GM21526 (cell line): ENCODE results near the gene TSPAN2.

ENCODE experiments used
- ATAC-seq: cut with Tn5 transposase; IDR thresholded peaks from one replicate; pipeline ENCODE4 v1.9.1; 2021; ENCODE audit warnings: moderate library complexity; ENCODE audit not compliant: unreplicated experiment, low FRiP score

Gene TSPAN2

DNA sequence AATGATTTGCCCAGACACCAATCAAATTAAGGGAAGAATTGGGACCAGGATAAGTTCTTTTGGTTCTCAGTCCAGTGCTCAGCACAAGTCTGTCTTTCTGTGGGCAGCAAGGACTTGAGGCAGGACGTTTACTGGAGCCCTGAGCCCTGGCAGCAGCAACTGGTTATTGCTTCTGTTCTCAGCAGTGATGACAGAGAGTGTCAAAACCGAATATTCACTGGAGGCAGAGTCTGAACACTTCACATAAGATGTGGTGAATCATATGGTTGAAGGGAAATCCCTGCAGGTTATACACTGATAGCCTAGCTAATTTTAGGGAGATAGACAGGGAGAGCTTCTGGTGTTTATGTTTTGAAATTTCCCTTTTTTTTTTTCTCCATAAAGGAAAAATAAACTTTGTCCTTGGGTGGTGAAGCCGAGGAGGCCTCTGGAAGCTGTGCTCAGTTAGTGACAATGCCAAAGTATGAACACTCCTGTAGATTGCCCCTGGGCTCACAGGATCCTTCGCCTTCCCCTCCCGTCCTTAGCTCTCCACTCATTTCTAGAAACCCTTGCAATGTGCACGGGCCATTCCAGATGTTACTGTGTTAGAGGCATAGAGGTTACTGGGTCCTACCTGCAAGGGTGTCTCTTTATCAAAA lies 26.3 kb upstream of the TSPAN2 start:
- ATAC-seq = no peak

DNA sequence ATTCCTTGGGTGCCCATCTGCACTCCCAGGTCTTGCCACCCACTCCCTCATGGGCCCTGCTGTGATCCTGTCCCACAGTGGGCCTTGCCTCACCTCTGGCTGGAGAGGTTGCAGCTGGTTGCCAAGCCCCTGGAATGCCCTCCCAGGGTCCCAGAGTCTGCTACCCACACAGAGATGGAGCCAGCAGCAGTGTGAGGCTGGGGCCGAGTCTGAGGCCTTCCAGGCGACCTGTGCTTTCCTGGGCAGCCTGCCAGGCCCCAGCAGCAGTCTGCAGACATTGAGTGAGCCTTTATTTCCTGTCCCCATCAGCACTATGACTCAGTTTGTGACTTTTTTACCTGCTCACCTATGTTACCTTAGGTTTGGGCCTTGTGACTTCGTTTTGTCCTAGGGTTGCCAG lies 25.0 kb upstream of the TSPAN2 start:
- no peak for ATAC-seq

DNA sequence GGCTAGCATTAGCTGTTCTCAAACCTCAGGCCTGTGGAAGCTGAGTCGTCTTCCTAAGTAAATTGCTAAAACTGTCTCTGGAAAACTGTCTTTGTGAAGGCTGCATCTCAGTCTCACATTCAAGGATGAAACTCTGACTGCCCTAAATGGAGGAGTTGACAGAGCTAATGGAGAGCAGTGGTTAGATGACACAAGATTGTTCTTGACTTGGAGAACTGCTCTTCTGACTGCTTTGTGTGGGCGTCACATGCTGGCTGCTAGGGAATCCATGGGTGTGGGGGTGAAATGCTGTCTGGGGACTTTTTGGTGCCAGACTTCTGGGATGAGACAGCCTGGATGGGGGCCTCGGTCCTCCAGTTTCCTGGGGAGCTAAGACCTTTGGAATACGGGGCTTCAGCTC lies 24.5 kb upstream of the TSPAN2 start:
- no peak for ATAC-seq

DNA sequence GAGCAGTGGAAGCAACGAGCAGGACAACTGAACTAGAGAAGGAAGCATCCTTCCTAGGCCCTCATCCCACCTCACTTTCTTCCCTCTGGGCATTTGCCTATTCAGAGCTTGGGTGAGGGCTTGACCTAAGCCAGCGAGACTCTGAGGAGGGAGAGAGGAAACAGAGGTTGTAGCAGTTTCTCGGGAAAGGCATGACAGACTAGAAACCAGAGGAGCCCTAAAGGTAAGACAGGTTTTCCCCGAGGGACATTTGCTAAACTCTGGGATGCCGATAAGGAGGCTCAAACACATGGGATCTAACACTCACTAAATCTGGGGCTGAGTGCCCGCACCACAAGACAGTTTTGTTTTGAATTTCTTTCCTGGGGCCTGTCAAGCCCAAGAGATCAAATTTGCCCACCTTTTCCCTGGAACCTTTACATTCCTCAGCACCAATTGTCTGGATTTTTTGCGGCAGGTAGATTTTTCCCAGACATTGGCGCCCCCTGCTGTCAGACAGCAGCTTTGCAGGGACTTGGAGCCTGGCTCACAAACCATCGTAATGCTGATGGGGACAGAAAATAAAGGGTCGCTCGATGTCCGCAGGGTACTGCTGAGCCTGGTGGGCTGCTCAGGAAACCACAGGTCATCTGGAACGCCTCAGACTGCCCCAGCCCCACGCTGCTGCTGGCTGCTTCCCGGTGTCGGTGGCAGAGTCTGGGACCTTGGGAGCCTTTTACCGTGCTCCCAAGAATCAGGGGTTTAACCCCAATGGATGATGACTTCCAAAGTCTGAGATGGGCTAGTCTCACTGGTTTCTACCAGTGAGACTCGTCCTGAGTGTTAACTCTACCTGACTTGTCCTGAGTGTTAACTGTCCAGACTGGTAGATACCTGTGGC lies 23.4 kb upstream of the TSPAN2 start:
- no peak for ATAC-seq

DNA sequence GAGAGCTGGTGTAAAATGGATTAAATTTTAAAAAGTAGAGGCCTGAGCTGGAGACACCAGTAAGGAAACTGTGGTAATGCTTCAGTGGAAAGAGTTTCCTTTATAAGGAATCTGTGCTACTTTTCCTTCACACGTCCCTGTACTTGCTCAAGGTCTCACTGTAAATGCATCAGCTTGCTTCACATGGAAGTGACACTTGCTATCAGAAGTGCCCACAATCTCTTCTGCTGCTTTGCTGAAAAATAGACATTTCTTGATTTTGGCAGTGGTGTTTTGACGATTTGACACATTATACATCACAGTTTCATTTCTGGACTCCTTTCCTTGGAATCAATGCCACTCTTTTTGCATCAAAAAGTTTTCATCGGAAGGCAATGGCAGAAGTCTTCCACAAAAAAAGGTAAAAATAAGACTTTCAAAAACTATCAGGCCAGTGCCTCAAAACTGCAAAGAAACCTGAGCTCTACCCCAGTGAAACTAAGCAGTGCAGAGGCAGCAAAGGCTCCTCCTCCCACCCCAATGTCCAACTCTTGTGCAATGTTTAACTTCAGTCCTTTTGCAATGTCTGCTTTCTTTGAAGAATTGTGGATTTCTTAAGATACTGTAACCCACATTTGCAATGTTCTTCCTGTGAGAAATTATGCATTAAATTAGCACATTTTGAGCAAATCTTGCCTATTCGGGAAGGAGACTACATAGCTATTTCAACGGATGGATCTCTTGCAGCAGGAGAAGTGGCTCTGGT lies 18.4 kb upstream of the TSPAN2 start:
- no peak for ATAC-seq

DNA sequence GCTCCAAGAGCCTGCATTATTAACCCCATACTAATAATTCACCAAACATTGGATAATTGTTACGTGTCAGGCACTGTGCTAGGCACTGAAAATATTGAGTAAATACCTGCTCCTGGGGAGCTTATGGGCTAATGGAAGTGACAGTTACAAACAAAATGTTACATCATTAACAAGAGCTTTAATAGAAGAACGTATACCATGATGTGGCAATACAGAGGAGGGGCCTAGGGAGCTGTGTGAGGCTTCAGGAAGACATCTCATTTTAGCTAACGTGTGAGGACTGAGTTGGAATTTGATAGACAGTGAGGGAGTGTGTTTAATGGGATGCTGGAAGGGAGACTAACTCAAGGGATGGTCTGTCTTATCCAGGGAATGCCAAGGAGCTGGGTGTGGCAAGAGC lies 16.5 kb upstream of the TSPAN2 start:
- no peak for ATAC-seq

DNA sequence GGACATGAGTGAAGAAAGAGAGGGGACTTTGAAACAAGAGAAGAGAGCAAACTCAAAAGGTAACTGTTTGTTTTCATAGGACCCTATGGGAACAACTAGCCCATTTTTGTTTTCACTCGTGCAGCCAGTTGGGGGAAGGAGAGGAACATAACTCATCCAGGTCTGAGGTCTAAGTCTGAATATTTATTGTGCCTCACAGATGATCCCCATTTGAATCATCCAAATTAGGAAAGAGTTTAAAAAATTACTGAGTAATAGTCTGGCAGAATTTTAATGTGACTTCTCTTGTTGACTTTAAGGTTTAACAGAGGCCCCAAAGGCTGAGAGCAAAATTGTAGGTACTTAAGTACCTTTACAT lies 10.4 kb upstream of the TSPAN2 start:
- no peak for ATAC-seq

DNA sequence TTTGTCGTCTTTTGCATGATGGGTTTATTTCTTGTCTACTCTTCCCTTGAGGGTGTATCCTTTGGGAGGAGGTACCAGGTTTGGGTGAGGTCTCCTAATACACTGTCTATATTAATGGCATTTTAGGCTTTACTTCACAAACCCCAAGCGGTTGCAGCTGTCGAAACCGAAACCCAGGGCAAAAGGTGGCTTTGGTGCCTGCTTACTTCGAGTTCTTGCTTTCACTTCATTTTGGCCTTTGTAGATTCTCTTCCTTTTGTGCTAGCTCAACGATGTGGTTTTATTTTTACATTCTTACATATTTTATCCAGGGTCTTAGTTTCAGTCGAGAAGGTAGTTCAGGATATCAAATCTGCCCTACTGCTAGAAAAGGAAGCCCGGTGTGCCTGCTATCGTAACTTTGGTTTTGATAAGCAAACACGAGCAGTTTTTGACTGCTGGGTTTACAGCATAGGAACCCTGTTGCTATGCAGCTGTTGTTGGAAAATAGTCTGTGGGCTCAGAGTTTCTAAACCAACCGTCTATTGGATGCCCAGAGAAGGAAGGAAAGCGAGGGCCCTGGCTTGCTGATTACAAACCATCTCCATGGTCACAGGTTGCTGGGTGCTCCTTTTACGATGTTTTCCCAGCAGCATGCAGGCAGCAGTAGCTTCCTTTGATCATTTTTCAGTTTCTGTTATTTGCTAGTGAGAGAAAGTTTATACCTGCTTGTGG lies 9.8 kb upstream of the TSPAN2 start:
- ATAC-seq = peak; percentile 91

DNA sequence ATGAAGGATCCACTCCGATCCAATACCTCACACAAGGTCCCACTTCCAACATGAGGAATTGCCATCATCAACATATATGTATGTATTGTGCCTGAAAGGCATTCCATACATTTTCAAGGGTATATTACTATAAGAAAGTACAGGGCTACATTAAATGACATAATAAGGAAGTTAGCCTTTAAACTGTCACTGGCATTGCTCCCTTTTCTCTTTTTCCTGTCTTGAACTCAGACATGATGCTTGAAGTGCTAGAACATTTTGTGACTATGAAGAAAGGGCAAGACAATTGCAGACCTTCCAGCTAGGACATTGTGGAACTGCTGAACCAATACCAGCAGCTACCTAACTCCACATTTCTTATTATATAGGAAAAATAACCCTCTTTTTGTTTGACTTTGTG lies 2.9 kb upstream of the TSPAN2 start:
- no peak for ATAC-seq

DNA sequence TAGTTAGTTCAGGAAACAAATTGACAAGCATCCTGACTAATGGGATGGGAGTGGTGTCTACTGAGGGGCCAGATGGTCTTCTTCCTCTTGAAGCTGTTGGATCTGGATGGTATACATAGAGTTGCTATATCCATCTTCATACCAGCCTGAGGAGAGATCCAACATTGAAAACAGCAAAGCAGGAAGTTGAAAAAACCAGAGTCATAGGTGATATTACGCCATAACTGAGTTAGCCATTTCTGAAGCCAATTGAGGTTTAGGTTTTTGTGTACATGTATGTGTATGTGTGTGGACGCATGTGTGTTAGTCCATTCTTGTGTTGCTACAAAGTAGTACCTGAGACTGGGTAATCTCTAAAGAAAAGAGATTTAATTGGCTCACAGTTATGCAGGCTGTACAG lies 2.3 kb upstream of the TSPAN2 start:
- ATAC-seq = no peak

DNA sequence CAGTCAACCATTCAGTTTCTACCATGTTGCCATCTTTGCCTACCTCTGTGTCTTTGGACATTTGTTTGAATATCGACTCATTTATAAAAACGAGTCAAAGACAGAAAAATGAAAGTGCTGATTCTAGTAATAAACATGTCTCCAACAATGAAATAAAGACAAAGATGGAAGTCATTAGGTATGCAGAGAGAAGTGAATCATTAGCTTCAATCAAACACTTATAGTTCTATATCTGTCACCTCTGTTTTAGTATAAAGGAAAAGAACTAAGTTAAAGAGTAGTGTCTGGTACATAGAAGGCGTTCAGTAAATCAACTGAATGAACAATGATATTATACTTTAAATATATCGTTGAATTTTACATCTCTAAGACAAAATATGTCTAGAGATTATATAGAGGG lies 1.7 kb upstream of the TSPAN2 start:
- no peak for ATAC-seq

DNA sequence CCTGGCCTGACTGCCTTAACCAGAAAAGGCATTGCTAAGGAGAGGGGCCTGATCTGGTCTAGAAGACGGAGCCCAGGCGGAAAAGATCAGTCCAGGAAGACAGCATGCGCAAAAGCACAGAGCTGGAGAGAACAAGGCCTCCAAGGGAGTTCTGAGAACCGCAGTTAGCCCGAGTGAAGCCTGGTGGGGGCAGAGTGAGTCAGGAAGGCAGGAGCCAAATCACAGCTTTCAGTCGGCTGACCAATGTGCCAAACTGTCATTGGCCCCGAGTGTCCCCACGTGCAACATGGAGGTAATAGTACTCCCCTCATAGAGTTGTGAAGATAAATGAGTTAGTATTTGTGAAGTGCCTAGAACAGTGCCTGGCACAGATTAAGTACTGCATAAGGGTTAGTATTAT lies 1.2 kb upstream of the TSPAN2 start:
- no peak for ATAC-seq

DNA sequence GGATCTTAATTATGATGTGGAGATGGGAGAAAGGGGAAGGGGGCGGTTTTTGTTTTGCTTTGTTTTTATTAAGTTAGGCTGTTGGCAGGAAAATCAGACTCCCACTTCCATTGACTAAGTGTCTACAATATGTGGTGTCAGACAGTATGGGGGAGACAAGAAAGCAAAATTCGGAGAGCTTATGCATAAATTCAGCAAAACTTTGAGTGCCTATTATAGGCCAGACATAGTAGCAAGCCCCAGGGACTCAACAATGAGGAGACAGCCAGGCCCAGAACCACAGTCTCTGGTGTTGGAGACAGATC lies 835 bp upstream of the TSPAN2 start:
- ATAC-seq = no peak

DNA sequence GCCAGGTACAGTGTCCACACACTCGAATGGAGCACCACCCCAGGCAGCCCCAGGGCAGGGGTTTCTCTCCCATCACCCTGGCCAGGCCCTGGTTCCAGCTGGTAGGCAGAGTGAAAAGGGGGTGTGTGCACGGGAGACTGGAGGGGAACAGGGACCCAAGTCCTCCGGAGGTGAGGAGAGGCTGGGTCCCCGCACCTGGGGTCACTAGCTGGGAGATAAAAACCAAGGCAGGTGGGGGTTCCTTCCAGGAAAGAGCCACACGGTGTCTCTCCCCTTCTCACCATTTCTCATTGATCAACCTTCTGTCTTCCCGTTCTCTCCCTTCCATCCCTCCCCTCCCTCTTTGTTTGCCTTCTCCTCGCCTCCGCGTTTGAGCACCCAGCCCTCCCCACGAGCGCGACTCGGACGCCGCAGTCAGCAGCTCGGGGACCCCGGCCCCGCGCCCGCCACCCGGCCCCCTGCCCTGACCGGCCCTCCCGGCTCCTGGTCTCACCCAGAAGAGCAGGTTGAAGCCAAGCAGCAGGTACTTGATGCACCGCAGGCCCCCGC lies 358 bp downstream of the TSPAN2 start:
- ATAC-seq = no peak

DNA sequence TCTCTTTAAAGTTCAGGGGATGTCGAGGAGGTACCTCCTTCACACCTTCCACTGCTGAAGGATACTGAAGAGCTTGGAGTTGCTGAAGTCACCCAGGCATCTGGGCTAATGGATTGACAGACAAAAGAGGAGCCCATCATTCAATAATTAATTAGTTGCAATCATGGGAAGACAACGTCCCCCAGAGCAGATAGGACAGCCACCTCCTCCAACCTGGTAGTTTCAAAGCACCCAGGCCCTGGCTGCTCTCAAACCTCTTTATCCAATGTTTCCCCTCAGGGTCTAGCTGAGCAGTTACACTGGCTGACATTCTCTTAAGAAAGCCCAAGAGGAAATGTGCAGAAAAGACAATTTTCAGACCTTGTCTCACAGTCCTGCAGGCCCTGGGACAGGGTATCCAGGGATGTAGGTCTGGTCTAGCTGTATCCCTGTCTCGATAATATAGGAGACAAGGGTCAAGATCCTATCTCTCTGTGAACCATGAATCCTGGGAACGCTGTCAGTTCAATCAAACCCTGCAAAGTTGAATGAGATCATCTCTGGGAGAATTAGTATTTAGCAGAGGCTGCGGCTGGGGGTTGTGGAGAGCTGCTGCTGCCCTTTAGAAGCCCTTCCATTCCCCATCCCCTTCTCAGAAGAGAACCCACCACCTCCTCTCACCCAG lies 1.1 kb downstream of the TSPAN2 start:
- ATAC-seq = no peak

DNA sequence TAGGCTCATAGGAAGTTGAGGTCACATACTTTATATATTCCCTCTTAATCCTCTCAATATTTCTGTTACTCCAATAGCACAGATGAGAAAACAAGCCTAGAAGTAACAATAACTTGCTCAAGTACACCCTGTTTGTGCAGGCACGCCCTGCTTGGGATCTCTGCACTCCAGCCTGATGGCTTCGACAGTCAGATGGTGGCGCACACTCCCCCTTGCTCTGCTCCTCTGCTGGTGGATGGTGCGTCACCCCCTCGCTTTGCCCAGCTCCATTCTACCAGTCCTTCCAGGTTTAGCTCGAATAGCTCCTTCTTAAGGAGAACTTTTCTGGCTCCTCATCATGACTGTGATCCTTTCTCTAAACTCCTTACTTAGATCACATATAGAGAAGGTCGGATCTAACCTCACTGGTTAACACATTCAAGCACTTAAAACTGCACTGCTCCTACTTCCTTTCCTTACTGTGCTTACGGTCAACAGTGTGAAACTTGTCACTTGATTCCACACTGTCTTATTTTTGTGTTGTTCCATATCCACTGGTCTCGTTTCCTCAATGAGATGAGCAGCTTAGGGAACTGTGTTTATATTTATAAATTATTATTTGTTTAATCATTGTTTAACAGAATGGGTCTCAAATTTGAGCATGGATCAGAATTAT lies 3.0 kb downstream of the TSPAN2 start:
- ATAC-seq = no peak

DNA sequence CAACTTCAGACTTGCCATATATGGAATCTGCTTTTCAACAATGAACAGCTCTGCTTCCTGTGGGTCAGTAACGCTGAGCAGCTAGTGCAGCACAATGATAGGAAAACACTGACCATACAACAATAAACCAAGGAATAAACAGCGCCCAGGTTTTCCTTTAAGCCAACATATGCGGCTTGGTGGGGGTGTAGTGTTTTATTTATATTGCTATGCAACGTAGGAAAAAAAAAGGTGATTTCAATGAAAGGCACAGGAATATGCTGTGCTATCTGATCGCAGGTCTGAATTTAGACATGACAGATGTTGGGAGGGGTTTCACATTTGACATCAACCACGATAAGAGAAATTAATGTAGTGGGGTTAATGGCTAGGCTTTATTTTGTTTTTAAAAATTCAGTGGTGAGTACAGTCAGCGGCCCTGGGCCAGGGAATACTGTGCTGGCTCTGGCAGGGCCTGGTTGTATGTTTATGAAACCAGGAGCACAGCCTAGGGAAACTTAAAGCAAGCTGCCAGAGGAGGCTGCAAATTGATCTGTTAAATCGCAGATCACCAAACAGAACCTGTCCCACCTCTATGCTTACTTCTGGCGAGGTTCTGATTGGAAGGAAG lies 4.3 kb downstream of the TSPAN2 start:
- no peak for ATAC-seq

DNA sequence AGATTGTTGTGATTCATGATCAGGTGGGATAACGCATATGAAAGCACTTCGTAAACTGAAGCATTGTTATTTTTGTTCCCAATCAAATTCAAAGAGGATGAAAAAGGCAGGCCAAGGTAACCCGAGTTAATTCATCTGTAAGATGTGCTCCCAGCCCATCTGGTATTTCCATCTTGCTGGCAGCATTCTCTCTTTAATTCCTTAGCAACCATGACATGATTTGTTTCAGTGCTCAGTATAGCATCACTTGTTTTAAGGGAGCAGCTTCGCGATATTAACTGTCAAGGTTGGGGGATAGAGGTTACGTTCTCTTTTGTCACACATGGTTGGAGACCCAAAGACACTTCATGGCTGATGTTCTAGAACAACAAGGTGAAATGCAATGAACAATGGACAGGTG lies 6.4 kb downstream of the TSPAN2 start:
- ATAC-seq = no peak

DNA sequence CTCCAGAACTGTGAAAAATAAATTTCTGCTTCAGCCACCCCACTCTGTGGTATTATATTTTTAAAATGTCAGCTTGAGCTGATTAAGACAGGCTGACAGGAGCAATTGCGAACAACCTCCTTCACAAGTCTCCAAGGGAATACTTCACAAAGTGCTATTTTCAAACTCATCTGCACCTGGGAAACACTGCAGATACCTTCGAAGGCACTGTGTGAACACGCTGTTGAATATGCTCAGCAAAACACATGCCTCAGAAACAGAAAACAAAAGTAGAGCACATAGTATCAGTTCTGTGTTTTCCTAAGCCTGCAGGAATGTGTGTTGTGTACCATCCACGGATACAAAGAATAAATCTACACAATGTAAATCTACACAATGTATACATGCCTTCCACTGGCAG lies 10.6 kb downstream of the TSPAN2 start:
- ATAC-seq = no peak

DNA sequence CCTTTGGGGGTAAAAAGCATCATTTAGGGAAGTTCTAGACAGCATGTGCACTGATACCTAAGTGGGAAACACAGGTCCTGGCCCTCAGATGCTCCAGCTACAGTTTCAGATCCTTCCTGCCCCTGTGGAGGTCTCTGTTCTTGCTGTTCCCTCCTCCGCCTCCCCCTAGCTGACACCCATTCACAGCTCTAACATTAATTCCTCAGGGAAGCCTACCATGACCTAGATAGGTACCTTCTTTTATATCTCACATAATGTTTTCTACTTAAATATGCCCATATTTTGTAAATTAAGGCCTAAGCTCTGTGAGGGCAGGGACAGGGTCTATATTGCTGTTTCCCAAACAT lies 11.3 kb downstream of the TSPAN2 start:
- no peak for ATAC-seq
